ENCODE data around the gene MYL10. TPM values are rescaled to one million over a fixed set of nuclear protein-coding genes. Genes with fewer than 3 reads are reported as not detected.

MYL10 gene
- total and polyA plus RNA-seq, 2 of the 8 experiments (the other 6 are each of a cell fraction or from before 2014, with no cell fraction given): 0.18 TPM; not detected in 1

- H3K27me3 ChIP-seq (replicated peaks in 1 of 4; ENCODE audit: control insufficient read depth in 3 of 4, extremely low read depth in 1 of 4, insufficient read depth in 3 of 4, low read length in 3 of 4): no peaks in the 10 kb centered on the region
- no peak for DNase-seq (ENCODE audit: low read depth in 1 of 2, low spot score in 2 of 2)
- peak overlapping the region; percentile 10; the same call in 1 of the 2 replicates for H2BK12ac ChIP-seq (ENCODE audit: low read depth, low read length)
- ChIA-PET POLR2A (ENCODE audit: partially characterized antibody) (interaction anchor here (0.6 kb wide), 1 partner anchor 64 kb away, joined by 3 read pairs; no protein-coding TSS in a partner anchor), CTCF (ENCODE audit: partially characterized antibody) (interaction anchor here (1.1 to 3.7 kb wide), 5 partner anchors 12 to 27 kb away, joined by 3 to 21 read pairs (median 3); no protein-coding TSS in a partner anchor)
- H4K8ac ChIP-seq (ENCODE audit: extremely low read depth, insufficient read depth, low read length): no peak overlapping the region
- no peaks in the 10 kb centered on the region for H3K79me1 ChIP-seq (ENCODE audit: low read depth, low read length)
- peak overlapping the region; percentile 39 for H3K18ac ChIP-seq (ENCODE audit: extremely low read depth, low read length)
- no peak overlapping the region for H2AFZ ChIP-seq (ENCODE audit: low read length)
- peaks cover 0 to 28% (median 17%) of the 10 kb centered on the region in 4 experiments; a peak in 6 of 7 replicates for H3K4me1 ChIP-seq (replicated peaks in 1 of 4; ENCODE audit: control insufficient read depth in 3 of 4, insufficient read depth in 4 of 4, low read length in 3 of 4)
- no peak overlapping the region for H3K14ac ChIP-seq (ENCODE audit: insufficient read length)
- H3K9me3 ChIP-seq (ENCODE audit: insufficient read depth in 2 of 2, low read depth in 1 of 2, low read length in 1 of 2): no peaks in the 10 kb centered on the region
- no peak overlapping the region for H2BK20ac ChIP-seq (ENCODE audit: low read length)
- H2BK15ac ChIP-seq (ENCODE audit: low read length): 0 out of 2 replicates have a peak overlapping the region, but pooled peaks have one; percentile 6
- no peak overlapping the region for H3K9ac ChIP-seq (replicated peaks in 1 of 4; ENCODE audit: extremely low read depth in 1 of 4, low read depth in 3 of 4, low read length in 3 of 4)
- FAIRE-seq: no peak
- no peak overlapping the region for H2BK120ac ChIP-seq (replicated peaks; ENCODE audit: low read depth, low read length)
- H3K27ac ChIP-seq (ENCODE audit: low read depth, low read length): no peak overlapping the region
- WGBS, 2 experiments (ENCODE audit: extremely low coverage in 1 of 2, insufficient coverage in 1 of 2, insufficient read length in 1 of 2, insufficient replicate concordance in 2 of 2, low coverage in 1 of 2, low lambda C conversion rate in 2 of 2, missing lambda C conversion rate in 1 of 2): 81% methylated on average over 11 of the region's 15 CpGs; no CpG with 5 or more reads in 1 of the 2 experiments
- H3K4ac ChIP-seq (replicated peaks; ENCODE audit: insufficient read length, low read depth, low read length): no peak overlapping the region
- H4K20me1 ChIP-seq (replicated peaks in 1 of 2; ENCODE audit: control insufficient read depth in 1 of 2, insufficient read depth in 2 of 2, low read length in 2 of 2): no peaks in the 10 kb centered on the region
- peak overlapping the region; percentile 34 for H4K91ac ChIP-seq (replicated peaks; ENCODE audit: insufficient read length, low read length)
- H4K5ac ChIP-seq (ENCODE audit: insufficient read length, low read depth, low read length): no peak overlapping the region
- no peak overlapping the region for H3K56ac ChIP-seq (replicated peaks; ENCODE audit: insufficient read length, low read depth, low read length)
- H2BK5ac ChIP-seq (ENCODE audit: low read depth, low read length): no peak overlapping the region
- no peaks in the 10 kb centered on the region for H3K23me2 ChIP-seq (ENCODE audit: low read depth, low read length)
- H2AK5ac ChIP-seq (ENCODE audit: low read depth, low read length): no peak overlapping the region
- no peaks in the 10 kb centered on the region for H3K36me3 ChIP-seq (ENCODE audit: control insufficient read depth in 2 of 4, insufficient read depth in 4 of 4, low read length in 3 of 4)
- H3K4me2 ChIP-seq (ENCODE audit: insufficient read depth in 1 of 2, low read depth in 2 of 2, low read length in 2 of 2): no peak overlapping the region
- H3K23ac ChIP-seq (ENCODE audit: insufficient read length): no peak overlapping the region
- no peaks in the 10 kb centered on the region for H3K79me2 ChIP-seq (ENCODE audit: control insufficient read depth in 1 of 2, insufficient read depth in 2 of 2, low read length in 2 of 2)
- H3K4me3 ChIP-seq (ENCODE audit: extremely low read depth in 1 of 4, insufficient read depth in 2 of 4, low read depth in 3 of 4, low read length in 4 of 4): no peak overlapping the region
- TF ChIP-seq EGR1 (IDR thresholded peaks at IDR 0.05; ENCODE audit: borderline replicate concordance, low read depth, low read length): no peak
- TF ChIP-seq CHD2 (IDR thresholded peaks at IDR 0.05; ENCODE audit: low read length): no peak
- no peak for TF ChIP-seq KDM5A (IDR thresholded peaks at IDR 0.05; ENCODE audit: low read length)
- TF ChIP-seq BACH1 (IDR thresholded peaks at IDR 0.05; ENCODE audit: low read length): no peak
- TF ChIP-seq CREB1 (IDR thresholded peaks at IDR 0.05): no peak
- no peak for TF ChIP-seq BCL11A (IDR thresholded peaks at IDR 0.05; ENCODE audit: low read depth in 2 of 2, low read length in 2 of 2)
- TF ChIP-seq SIRT6 (IDR thresholded peaks at IDR 0.05; ENCODE audit: low read length): no peak
- no peak for TF ChIP-seq USF2 (IDR thresholded peaks at IDR 0.05; ENCODE audit: low read length)
- TF ChIP-seq CTBP2 (IDR thresholded peaks at IDR 0.05; ENCODE audit: borderline replicate concordance, insufficient read depth, insufficient read length, low read length): no peak
- no peak for TF ChIP-seq FOSL1 (IDR thresholded peaks at IDR 0.05; ENCODE audit: insufficient read depth, low read depth, low read length)
- no peak for TF ChIP-seq CBX8 (IDR thresholded peaks at IDR 0.05; ENCODE audit: borderline replicate concordance, low read depth, low read length)
- TF ChIP-seq HDAC2 (IDR thresholded peaks at IDR 0.05; ENCODE audit: borderline replicate concordance in 1 of 2, low read depth in 2 of 2, low read length in 2 of 2): no peak
These were observed 2.9 kb downstream of the MYL10 start for GRCh38 chr7:101626069-101626671.
